VCaP (cell line): Measurements from ENCODE around the gene GCM1.
"Not testable (repeated sequence)": the region's sequence is repeated elsewhere in the genome, so short reads cannot be mapped to it uniquely, and the experiment has no call there.

Experiments
- H3K27ac ChIP-seq: fragments of 450-650 bp; 2 replicates; pipeline ENCODE4 v1.5.1; 2017
- CTCF ChIP-seq: fragments of 450-650 bp; conservative IDR thresholded peaks from 2 replicates; pipeline ENCODE4 v1.5.1; 2017; ENCODE audit warnings: mild to moderate bottlenecking, moderate library complexity

The GCM1 gene

GRCh38 chr6:53162606-53163005, 14.0 kb upstream of the GCM1 start:
- H3K27ac ChIP-seq: no peak overlapping the region
- no peak for TF ChIP-seq CTCF

GRCh38 chr6:53161481-53162009, 12.9 kb upstream of the GCM1 start:
- H3K27ac ChIP-seq: no peak overlapping the region
- TF ChIP-seq CTCF: no peak

GRCh38 chr6:53159558-53159957, 10.9 kb upstream of the GCM1 start:
- no peak overlapping the region for H3K27ac ChIP-seq
- TF ChIP-seq CTCF: no peak

- H3K27ac ChIP-seq: not testable (repeated sequence)
Observed at GRCh38 chr6:53158076-53158475, 9.4 kb upstream of the GCM1 start.

GRCh38 chr6:53155279-53155678, 6.6 kb upstream of the GCM1 start:
- not testable (repeated sequence) for H3K27ac ChIP-seq

GRCh38 chr6:53154794-53155193, 6.2 kb upstream of the GCM1 start:
- TF ChIP-seq CTCF: no peak

GRCh38 chr6:53154071-53154470, 5.4 kb upstream of the GCM1 start:
- no peak for TF ChIP-seq CTCF
- no peak overlapping the region for H3K27ac ChIP-seq

More at GRCh38 chr6:53154794-53155193, 6.2 kb upstream of the GCM1 start:
- no peak overlapping the region for H3K27ac ChIP-seq

GRCh38 chr6:53152576-53152975, 3.9 kb upstream of the GCM1 start:
- no peak for TF ChIP-seq CTCF

GRCh38 chr6:53151676-53152075, 3.0 kb upstream of the GCM1 start:
- H3K27ac ChIP-seq: no peak overlapping the region
- no peak for TF ChIP-seq CTCF

More at GRCh38 chr6:53152576-53152975, 3.9 kb upstream of the GCM1 start:
- H3K27ac ChIP-seq: no peak overlapping the region
